K562 (cell line): ENCODE results near the gene HSD3B7.

Source experiments
- EGR1 ChIP-seq: fragments of 450-650 bp; conservative IDR thresholded peaks from 2 replicates; pipeline ENCODE4 v1.6.1; 2017; ENCODE audit warnings: mild to moderate bottlenecking
- FIP1L1 ChIP-seq: fragments of 200-400 bp; formaldehyde crosslinking; IDR thresholded peaks from 2 replicates; pipeline ENCODE4 v1.6.1; 2018; ENCODE audit warnings: mild to moderate bottlenecking, low read depth, low read length; ENCODE audit not compliant: poor library complexity, severe bottlenecking
- MECOM ChIP-seq: fragments of 250-450 bp; sonication (Bioruptor Pico); IDR thresholded peaks from 2 replicates; pipeline ENCODE4 v1.8.0; 2022; ENCODE audit warnings: inconsistent platforms
- SMC3 ChIP-seq: conservative IDR thresholded peaks from 2 replicates; pipeline ENCODE4 v1.6.1; 2011; ENCODE audit warnings: low read depth, low read length, improper control_type of control experiment; ENCODE audit not compliant: insufficient read depth
- TCF7 ChIP-seq: sonication (generic); IDR thresholded peaks from 2 replicates; pipeline ENCODE4 v1.6.1; 2016; ENCODE audit warnings: antibody characterized with exemption, borderline replicate concordance
- TF ChIP-seq, protein P1 (sequence below), 3 experiments: IDR thresholded peaks in 2 of 3; conservative IDR thresholded peaks in 1 of 3; 2 replicates each; pipeline ENCODE4 v1.5.1; 2011 to 2012; ENCODE audit warnings: low read length in 3 of 3, mild to moderate bottlenecking in 3 of 3, control low read depth in 2 of 3, improper control_type of control experiment in 1 of 3, inconsistent platforms in 1 of 3, low read depth in 1 of 3, mixed read lengths in 1 of 3, moderate library complexity in 1 of 3; ENCODE audit not compliant: insufficient read depth in 2 of 3
- TF ChIP-seq, protein P2 (sequence below): fragments of 200-600 bp; sonication (generic); IDR thresholded peaks from one replicate; pipeline ENCODE4 v1.6.1; 2012; ENCODE audit warnings: mild to moderate bottlenecking, low read depth, low read length, inconsistent platforms

- TF ChIP-seq, protein P1, sequence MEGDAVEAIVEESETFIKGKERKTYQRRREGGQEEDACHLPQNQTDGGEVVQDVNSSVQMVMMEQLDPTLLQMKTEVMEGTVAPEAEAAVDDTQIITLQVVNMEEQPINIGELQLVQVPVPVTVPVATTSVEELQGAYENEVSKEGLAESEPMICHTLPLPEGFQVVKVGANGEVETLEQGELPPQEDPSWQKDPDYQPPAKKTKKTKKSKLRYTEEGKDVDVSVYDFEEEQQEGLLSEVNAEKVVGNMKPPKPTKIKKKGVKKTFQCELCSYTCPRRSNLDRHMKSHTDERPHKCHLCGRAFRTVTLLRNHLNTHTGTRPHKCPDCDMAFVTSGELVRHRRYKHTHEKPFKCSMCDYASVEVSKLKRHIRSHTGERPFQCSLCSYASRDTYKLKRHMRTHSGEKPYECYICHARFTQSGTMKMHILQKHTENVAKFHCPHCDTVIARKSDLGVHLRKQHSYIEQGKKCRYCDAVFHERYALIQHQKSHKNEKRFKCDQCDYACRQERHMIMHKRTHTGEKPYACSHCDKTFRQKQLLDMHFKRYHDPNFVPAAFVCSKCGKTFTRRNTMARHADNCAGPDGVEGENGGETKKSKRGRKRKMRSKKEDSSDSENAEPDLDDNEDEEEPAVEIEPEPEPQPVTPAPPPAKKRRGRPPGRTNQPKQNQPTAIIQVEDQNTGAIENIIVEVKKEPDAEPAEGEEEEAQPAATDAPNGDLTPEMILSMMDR (IDR thresholded peaks at IDR 0.05 in 2 of 3, conservative IDR thresholded peaks at IDR 0.05 in 1 of 3; ENCODE audit: insufficient read depth in 2 of 3, low read depth in 1 of 3, low read length in 3 of 3): no peak
- no peak for TF ChIP-seq MECOM (CRISPR knock-in tag)
- TF ChIP-seq EGR1: no peak
- no peak for TF ChIP-seq SMC3
- no peak for TF ChIP-seq FIP1L1
- TF ChIP-seq TCF7: no peak
- TF ChIP-seq, protein P2, sequence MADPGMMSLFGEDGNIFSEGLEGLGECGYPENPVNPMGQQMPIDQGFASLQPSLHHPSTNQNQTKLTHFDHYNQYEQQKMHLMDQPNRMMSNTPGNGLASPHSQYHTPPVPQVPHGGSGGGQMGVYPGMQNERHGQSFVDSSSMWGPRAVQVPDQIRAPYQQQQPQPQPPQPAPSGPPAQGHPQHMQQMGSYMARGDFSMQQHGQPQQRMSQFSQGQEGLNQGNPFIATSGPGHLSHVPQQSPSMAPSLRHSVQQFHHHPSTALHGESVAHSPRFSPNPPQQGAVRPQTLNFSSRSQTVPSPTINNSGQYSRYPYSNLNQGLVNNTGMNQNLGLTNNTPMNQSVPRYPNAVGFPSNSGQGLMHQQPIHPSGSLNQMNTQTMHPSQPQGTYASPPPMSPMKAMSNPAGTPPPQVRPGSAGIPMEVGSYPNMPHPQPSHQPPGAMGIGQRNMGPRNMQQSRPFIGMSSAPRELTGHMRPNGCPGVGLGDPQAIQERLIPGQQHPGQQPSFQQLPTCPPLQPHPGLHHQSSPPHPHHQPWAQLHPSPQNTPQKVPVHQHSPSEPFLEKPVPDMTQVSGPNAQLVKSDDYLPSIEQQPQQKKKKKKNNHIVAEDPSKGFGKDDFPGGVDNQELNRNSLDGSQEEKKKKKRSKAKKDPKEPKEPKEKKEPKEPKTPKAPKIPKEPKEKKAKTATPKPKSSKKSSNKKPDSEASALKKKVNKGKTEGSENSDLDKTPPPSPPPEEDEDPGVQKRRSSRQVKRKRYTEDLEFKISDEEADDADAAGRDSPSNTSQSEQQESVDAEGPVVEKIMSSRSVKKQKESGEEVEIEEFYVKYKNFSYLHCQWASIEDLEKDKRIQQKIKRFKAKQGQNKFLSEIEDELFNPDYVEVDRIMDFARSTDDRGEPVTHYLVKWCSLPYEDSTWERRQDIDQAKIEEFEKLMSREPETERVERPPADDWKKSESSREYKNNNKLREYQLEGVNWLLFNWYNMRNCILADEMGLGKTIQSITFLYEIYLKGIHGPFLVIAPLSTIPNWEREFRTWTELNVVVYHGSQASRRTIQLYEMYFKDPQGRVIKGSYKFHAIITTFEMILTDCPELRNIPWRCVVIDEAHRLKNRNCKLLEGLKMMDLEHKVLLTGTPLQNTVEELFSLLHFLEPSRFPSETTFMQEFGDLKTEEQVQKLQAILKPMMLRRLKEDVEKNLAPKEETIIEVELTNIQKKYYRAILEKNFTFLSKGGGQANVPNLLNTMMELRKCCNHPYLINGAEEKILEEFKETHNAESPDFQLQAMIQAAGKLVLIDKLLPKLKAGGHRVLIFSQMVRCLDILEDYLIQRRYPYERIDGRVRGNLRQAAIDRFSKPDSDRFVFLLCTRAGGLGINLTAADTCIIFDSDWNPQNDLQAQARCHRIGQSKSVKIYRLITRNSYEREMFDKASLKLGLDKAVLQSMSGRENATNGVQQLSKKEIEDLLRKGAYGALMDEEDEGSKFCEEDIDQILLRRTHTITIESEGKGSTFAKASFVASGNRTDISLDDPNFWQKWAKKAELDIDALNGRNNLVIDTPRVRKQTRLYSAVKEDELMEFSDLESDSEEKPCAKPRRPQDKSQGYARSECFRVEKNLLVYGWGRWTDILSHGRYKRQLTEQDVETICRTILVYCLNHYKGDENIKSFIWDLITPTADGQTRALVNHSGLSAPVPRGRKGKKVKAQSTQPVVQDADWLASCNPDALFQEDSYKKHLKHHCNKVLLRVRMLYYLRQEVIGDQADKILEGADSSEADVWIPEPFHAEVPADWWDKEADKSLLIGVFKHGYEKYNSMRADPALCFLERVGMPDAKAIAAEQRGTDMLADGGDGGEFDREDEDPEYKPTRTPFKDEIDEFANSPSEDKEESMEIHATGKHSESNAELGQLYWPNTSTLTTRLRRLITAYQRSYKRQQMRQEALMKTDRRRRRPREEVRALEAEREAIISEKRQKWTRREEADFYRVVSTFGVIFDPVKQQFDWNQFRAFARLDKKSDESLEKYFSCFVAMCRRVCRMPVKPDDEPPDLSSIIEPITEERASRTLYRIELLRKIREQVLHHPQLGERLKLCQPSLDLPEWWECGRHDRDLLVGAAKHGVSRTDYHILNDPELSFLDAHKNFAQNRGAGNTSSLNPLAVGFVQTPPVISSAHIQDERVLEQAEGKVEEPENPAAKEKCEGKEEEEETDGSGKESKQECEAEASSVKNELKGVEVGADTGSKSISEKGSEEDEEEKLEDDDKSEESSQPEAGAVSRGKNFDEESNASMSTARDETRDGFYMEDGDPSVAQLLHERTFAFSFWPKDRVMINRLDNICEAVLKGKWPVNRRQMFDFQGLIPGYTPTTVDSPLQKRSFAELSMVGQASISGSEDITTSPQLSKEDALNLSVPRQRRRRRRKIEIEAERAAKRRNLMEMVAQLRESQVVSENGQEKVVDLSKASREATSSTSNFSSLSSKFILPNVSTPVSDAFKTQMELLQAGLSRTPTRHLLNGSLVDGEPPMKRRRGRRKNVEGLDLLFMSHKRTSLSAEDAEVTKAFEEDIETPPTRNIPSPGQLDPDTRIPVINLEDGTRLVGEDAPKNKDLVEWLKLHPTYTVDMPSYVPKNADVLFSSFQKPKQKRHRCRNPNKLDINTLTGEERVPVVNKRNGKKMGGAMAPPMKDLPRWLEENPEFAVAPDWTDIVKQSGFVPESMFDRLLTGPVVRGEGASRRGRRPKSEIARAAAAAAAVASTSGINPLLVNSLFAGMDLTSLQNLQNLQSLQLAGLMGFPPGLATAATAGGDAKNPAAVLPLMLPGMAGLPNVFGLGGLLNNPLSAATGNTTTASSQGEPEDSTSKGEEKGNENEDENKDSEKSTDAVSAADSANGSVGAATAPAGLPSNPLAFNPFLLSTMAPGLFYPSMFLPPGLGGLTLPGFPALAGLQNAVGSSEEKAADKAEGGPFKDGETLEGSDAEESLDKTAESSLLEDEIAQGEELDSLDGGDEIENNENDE: no peak
These were observed 51.7 kb downstream of the HSD3B7 start for GRCh38 chr16:31036691-31037090.
